ENCODE data around the gene ADGRD1.

ADGRD1 gene

DNA sequence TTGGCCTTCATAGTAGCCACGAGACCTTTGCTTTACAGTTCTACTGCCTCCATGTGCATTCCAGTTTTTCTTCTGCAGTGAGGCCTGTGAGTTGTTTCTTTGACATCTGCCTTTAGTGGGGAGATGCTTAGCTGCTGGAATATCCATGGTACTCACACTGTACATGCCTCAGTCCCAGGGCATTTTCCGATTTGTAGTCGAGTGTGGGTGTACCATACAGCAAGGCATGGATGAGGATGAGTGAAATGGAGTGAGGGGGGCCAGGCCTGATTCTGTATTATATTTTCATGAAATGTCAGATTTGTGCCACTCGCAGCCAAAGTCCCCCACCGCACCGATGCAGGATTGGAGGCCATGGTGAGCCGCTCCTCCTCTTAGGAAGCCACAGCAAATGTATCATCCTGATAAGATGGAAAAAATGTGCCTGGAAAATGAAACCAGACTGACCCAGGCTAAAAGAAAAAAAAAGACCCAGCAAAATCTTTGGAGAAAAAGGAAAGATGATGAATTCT, 173.0 kb downstream of the ADGRD1 start:
- no peak for DNase-seq

GRCh38 chr12:131128556-131128955, 174.8 kb downstream of the ADGRD1 start:
- no peak for DNase-seq

DNA sequence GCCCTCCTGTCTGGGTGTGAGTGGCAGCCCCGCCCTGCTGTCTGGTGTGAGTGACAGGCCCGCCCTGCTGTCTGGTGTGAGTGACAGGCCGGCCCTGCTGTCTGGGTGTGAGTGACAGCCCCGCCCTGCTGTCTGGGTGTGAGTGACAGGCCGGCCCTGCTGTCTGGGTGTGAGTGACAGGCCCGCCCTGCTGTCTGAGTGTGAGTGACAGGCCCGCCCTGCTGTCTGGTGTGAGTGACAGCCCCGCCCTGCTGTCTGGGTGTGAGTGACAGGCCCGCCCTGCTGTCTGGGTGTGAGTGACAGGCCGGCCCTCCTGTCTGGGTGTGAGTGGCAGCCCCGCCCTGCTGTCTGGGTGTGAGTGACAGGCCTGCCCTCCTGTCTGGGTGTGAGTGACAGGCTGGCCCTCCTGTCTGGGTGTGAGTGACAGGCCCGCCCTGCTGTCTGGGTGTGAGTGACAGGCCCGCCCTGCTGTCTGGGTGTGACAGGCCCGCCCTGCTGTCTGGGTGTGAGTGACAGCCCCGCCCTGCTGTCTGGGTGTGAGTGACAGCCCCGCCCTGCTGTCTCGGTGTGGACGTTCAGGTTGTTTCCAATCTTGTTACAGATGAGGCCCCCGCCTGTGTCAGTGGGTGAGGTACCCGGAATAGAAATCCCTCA, 175.4 kb downstream of the ADGRD1 start:
- DNase-seq: peak; percentile 7

DNA sequence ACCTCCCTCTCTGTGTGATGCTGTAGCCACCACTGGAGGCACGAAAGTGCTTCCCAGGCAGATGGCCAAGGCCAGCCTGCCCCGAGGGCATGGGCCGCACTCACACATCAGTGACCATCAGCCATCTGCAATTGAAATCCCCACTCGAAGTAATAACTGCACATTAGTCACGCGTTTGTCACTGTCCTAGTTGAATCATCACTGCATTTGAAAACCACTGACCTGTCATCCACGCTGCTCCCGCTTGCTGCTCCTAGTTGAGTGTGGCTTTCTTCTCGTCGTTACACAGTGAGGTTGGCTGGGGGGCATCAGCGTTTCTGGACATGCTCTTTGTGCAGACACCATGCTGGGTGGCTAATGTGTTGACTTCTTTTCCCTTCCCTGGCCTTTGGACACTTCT, 176.1 kb downstream of the ADGRD1 start:
- DNase-seq: no peak

- no peak for DNase-seq
Observed at GRCh38 chr12:131130311-131130911, 176.7 kb downstream of the ADGRD1 start.

DNA sequence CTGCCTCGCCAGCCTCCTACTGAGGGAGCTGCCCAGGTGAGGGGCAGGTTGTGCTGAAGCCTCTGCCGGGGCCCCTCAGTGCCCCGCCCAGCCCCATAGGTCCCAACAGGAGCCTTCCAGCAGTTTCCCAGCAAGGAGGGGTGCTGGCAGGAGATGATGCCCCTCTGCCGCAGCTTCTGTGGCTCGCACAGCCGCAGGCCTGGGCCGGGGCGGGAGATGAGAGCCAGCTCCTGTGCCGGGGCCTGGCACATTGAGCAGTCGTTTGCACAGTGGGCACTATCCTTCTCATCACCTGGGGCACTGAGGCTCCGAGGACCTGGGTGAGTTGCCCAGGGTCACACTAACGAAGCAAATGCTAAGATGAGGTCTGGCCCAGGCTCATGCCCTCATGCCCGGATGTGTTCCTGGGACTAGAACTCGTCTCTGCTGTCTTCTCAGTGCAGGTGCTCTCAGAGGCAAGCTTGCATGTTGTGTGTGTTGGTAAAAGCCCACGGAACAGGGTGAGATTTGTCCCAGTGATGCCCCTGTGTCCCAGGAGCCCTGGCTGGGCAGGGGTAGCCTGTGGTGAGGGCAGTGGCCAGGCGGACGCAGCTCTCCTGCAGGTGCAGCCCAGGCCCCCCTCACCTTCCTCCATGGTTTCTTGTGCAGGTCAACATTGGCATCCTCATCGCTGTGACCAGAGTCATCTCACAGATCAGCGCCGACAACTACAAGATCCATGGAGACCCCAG, 177.5 kb downstream of the ADGRD1 start:
- no peak for DNase-seq

- no peak for DNase-seq
Observed at GRCh38 chr12:131131808-131132117, 178.1 kb downstream of the ADGRD1 start.

DNA sequence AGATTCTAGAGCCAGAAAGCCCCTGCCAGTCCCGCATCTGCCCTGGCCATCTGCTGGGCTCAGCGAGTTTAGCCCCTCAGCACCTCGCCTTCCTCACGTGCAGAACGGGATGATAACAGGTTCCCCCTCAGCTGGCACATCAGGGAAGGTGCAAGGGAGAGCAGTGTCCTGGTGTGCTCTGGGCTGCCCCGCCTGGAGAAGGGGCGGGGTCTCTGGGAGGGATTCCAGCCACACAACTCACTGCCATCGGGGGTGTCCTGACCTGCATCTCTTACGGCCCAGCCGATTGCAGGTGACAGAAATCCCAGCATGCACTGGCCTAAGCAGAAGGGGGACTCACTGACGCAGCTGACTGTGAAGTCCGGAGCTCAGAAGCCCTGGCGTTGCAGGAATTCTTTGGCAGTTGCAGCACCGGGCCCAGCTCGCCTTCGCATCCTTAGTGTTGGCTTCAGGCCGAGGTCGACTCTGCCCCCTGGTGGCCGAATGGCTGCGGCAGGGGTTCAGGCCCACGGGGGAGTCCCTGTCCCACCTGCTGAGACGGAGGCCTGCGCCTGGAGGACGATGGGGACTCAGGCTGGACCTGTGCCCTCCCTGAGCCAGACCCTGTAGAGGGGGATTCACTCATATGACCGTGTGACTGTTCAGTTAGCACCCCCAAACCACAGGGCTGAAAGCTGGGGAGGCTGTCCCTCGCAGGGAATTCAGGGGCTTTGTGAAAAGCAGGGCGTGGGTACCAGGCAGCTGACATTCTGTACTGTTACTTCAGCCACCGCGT, 178.6 kb downstream of the ADGRD1 start:
- peak; percentile 71 for DNase-seq

- DNase-seq: no peak
Observed at GRCh38 chr12:131133015-131133905, 179.6 kb downstream of the ADGRD1 start.

DNA sequence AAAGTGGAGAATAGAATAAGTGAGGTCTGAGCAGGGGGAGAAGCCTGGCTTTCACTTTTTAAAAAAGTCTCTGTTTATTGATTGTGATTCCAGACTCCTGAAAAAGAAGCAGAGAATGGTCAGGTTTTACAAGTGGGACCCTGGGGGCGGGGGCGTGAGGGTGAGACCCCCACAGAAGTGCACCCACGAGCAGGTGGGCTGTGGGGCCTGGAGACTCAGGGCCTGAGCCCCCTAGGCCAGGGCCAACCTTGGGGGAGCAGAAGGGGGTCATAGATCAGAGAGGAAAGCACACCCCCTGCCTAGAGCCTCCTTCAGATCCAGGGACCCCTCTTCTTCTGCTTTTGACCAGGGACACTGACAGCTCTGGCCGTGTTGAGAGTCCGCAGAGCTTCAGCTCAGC, 180.3 kb downstream of the ADGRD1 start:
- DNase-seq: no peak

- DNase-seq: no peak
Observed at GRCh38 chr12:131134523-131135310, 181.0 kb downstream of the ADGRD1 start.

GRCh38 chr12:131135311-131135785, 181.6 kb downstream of the ADGRD1 start:
- DNase-seq: no peak

- DNase-seq: no peak
Observed at GRCh38 chr12:131135786-131136538, 182.3 kb downstream of the ADGRD1 start.

DNA sequence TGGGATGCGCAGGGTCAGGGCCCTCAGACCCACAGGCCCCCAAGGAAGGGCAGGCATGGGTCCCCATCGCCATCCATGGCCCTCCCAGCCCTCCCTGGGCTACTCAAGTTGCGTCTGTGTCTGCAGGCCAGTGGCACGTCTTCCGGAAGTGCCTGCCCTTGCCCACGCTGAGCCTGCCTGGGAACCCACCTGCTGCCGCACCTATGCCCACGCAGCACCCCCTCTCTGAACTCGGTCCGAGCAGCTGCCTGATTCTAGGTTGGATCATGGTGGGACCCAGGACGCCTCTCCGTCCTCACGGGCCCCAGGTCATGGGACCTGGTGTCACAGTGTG, 182.8 kb downstream of the ADGRD1 start:
- no peak for DNase-seq

DNA sequence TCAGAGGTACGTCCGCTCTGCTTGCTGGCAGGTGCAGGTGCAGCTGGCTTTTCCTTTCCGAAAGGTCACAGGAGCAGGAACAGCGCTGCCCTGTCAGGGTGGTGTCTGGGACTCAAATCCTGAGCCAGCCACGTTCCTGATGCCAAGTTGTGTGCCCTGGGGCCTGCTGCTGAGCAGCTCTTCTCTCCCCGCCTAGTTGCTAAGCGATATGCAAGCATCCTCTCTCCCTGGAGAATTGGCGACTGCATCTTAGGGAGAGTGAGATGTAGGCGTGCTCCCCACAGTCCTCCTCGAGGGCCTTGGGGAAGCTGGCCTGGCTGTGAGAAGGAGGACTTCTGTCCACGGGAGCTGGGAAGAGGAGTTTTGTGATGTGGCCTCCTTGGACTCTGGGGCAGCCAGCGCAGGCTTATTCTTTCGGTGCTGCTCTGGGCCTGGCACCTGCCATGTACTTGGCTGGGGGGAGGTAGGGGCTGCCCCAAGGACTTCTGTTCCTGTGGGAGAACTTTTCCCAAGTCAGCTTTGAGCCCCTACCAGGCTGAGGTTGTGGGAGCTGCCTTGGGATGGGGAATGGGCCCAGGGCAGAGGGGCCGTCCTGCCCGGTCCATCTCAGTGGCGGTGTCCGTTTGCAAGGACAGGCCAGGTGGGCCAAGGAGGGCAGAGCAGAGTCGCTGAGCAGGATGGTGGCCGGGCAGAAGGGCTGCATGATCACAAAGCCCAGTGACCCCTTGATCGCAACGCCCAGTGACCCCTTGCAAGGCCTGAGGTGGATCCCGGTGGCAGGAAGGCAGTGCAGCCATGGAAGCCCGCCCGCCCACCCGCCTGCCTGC, 183.5 kb downstream of the ADGRD1 start:
- DNase-seq: no peak

GRCh38 chr12:131137836-131138637, 184.3 kb downstream of the ADGRD1 start:
- no peak for DNase-seq

DNA sequence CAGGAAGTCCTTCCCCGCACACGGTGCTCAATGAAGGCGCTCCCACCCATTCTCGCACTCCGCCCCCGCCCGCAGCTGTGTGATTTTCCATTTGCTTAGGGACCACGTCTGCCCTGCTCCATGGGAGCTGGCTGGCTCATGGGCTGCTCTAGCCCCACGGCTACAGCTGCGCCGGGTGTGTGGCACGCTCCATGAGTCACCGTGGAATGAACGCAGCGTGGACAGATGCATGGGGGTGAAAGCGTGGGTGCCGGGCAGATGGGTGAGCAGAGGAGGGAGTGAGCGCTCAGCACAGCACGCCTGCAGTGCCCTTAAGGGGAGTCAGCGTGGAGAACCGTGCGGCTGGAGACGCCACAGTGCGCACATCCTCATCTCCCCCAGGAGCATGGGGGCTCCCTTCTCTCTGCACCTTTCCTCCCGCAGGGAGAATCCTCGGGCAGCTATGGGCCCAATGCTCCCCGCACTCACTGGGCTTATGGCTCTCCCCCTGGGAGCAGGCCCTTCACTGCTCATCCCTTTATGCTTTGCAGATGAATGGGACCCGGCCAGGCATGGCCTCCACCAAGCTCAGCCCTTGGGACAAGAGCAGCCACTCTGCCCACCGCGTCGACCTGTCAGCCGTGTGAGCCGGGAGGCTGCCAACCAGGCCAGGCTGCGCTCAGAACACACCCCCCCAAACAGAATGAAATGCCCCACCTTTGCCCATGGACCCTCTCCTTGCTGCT, 185.1 kb downstream of the ADGRD1 start:
- DNase-seq: no peak

- no peak for DNase-seq
Observed at GRCh38 chr12:131139363-131140068, 185.8 kb downstream of the ADGRD1 start.

Measured in CD4-positive, alpha-beta T cell treated with Interleukin-10 for 1 hour (primary cell).